Raji (cell line): ENCODE results near the gene GFRA1.

Experiments
- POLR2A ChIP-seq: IDR thresholded peaks from 2 replicates; pipeline ENCODE4 v1.6.1; 2011; ENCODE audit warnings: low read depth, low read length, control low read depth; ENCODE audit not compliant: insufficient read depth

Gene GFRA1

GRCh38 chr10:116201011-116201410 lies 72.0 kb downstream of the GFRA1 start:
- no peak for TF ChIP-seq POLR2A

GRCh38 chr10:116198676-116199035 lies 74.3 kb downstream of the GFRA1 start:
- TF ChIP-seq POLR2A: no peak

GRCh38 chr10:116197946-116198675 lies 74.9 kb downstream of the GFRA1 start:
- TF ChIP-seq POLR2A: no peak

GRCh38 chr10:116195583-116195982 lies 77.4 kb downstream of the GFRA1 start:
- TF ChIP-seq POLR2A: no peak

- TF ChIP-seq POLR2A: no peak
These were observed 78.0 kb downstream of the GFRA1 start for GRCh38 chr10:116195039-116195438.

GRCh38 chr10:116194061-116194460 lies 78.9 kb downstream of the GFRA1 start:
- no peak for TF ChIP-seq POLR2A

GRCh38 chr10:116190883-116191282 lies 82.1 kb downstream of the GFRA1 start:
- TF ChIP-seq POLR2A: no peak

- no peak for TF ChIP-seq POLR2A
These were observed 86.7 kb downstream of the GFRA1 start for GRCh38 chr10:116186273-116186672.

- no peak for TF ChIP-seq POLR2A
These were observed 87.7 kb downstream of the GFRA1 start for GRCh38 chr10:116185199-116185867.

GRCh38 chr10:116184512-116184794 lies 88.6 kb downstream of the GFRA1 start:
- no peak for TF ChIP-seq POLR2A

- no peak for TF ChIP-seq POLR2A
These were observed 89.1 kb downstream of the GFRA1 start for GRCh38 chr10:116183733-116184511.

GRCh38 chr10:116182426-116182825 lies 90.6 kb downstream of the GFRA1 start:
- no peak for TF ChIP-seq POLR2A

GRCh38 chr10:116178086-116178605 lies 94.9 kb downstream of the GFRA1 start:
- no peak for TF ChIP-seq POLR2A

- no peak for TF ChIP-seq POLR2A
These were observed 97.8 kb downstream of the GFRA1 start for GRCh38 chr10:116175231-116175630.

GRCh38 chr10:116171505-116171904 lies 101.5 kb downstream of the GFRA1 start:
- TF ChIP-seq POLR2A: no peak

GRCh38 chr10:116170815-116171250 lies 102.2 kb downstream of the GFRA1 start:
- TF ChIP-seq POLR2A: no peak
